ENCODE data around the gene RAP1GAP.

The RAP1GAP gene

DNA sequence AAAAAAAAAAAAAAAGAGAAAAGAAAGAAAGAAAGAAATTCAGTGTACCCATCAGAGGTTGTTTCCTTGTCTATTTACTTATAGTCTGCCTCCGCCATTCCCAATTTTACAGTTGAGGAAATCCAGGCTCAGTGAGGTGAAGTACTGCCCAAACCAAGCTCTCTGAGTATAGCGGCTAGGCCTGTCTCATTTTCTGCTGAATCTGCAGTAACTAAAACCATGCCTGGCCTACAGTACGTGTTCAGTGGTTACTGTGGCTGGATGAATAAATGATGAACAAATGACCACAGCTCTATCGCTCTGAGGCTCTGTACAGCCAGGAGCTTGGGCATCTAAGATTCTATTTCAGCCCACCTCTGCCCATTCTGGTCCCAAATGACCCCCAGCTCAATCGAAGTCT is 24.3 kb downstream of the RAP1GAP start:
- TF ChIP-seq, protein P1, sequence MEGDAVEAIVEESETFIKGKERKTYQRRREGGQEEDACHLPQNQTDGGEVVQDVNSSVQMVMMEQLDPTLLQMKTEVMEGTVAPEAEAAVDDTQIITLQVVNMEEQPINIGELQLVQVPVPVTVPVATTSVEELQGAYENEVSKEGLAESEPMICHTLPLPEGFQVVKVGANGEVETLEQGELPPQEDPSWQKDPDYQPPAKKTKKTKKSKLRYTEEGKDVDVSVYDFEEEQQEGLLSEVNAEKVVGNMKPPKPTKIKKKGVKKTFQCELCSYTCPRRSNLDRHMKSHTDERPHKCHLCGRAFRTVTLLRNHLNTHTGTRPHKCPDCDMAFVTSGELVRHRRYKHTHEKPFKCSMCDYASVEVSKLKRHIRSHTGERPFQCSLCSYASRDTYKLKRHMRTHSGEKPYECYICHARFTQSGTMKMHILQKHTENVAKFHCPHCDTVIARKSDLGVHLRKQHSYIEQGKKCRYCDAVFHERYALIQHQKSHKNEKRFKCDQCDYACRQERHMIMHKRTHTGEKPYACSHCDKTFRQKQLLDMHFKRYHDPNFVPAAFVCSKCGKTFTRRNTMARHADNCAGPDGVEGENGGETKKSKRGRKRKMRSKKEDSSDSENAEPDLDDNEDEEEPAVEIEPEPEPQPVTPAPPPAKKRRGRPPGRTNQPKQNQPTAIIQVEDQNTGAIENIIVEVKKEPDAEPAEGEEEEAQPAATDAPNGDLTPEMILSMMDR (IDR thresholded peaks at IDR 0.05; ENCODE audit: control insufficient read depth, extremely low read depth, insufficient read depth), result no peak
- no peak overlapping the region for H3K4me3 ChIP-seq (ENCODE audit: low read depth, low read length)
- DNase-seq (ENCODE audit: low read depth), result no peak

DNA sequence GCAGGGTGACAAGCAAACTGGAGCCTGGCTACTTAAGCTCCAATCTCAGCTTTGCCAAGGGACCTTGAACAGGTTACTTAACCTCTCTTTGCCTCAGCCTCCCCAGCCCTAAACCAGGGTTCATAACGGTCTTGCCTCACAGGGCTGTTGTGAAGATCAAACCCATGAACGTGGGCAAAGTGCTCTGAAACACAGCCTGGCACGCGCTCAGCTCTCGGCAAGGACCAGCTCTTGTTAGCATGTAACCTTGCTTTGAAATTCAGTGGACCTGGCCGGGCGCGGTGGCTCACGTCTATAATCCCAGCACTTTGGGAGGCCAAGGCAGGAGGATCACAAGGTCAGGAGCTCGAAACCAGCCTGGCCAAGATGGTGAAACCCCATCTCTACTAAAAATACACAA is 24.8 kb downstream of the RAP1GAP start:
- H3K4me3 ChIP-seq (ENCODE audit: low read depth, low read length), result no peak overlapping the region
- TF ChIP-seq, protein P1 (IDR thresholded peaks at IDR 0.05; ENCODE audit: control insufficient read depth, extremely low read depth, insufficient read depth), result no peak
- no peak for DNase-seq (ENCODE audit: low read depth)

DNA sequence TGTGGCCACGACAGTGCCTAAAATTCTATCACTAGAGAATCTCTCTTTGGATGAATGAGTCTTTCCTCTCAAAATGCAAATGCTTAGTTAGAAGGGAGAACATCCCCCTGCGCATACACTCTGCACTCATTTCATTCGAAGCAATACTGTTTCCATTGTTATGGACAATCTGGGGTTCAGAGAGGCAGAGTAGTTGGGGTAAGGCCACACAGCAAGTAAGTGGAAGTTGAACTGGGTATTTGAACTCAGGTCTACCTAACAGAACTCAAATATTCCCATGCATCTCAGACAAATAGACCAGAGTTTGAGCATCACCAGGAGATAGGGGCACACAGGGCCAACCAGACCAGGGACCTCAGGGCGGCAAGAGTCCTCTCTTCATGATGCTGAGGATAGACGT is 25.5 kb downstream of the RAP1GAP start:
- no peak for DNase-seq (ENCODE audit: low read depth)
- TF ChIP-seq, protein P1 (IDR thresholded peaks at IDR 0.05; ENCODE audit: control insufficient read depth, extremely low read depth, insufficient read depth), result no peak
- no peak overlapping the region for H3K4me3 ChIP-seq (ENCODE audit: low read depth, low read length)

DNA sequence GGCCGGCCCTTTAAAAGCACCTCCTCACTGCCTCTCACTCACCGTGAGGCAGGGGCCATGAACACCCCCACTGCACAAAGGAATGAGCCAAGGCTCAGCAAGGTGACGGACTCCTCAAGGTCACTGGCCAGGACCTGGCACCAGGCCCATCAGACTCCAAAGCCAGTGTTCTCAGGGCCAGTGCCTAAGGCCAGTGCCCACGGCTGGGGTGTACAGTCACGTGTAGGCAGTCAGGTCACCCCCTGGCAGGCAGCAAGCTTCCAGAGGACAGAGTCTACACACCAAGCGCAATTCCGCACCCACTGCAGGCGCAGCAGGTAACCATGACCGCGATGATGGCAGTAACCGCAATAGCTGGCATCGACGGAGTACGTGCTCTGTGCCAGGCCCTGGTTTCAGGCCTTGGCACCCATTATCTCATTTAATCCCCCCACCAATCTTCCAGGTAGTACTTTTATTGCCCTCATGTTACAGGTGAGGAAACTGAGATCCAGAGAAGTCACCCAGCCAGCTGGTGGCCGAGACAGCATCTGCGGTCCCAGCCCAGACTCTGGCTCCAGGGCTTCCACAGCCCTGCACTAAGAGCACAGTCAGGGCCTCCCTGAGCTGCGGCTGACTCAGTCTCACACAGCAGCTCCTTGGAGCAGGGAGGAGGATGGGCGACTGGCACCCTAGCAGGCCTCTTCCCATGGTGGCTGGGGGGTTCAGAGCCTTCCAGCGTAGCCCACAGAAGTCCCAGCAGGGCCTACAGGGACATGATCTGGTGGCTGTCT is 27.0 kb downstream of the RAP1GAP start:
- H3K4me3 ChIP-seq (ENCODE audit: low read depth, low read length), result no peak overlapping the region
- TF ChIP-seq, protein P1 (IDR thresholded peaks at IDR 0.05; ENCODE audit: control insufficient read depth, extremely low read depth, insufficient read depth), result no peak
- DNase-seq (ENCODE audit: low read depth), result no peak

DNA sequence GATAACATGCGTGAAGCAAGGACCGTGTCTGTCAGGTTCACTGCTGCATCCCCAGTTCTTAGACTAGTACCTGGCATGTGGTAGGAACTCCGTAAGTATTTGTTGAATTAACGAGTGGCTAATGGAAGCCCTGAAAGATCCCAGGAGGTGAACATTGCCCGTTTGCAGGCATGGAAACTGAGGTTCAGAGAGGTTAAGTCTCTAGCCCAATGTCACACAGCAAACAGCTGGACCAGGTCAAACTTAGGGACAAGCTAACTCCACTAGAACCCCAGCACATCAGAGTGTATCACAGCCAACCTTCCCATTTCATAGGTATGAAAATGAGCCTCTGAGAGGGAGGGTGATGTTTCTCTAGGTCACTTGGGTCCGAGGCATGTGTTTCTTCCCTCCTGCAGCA is 27.6 kb downstream of the RAP1GAP start:
- H3K4me3 ChIP-seq (ENCODE audit: low read depth, low read length), result no peak overlapping the region
- DNase-seq (ENCODE audit: low read depth), result no peak
- TF ChIP-seq, protein P1 (IDR thresholded peaks at IDR 0.05; ENCODE audit: control insufficient read depth, extremely low read depth, insufficient read depth), result no peak

DNA sequence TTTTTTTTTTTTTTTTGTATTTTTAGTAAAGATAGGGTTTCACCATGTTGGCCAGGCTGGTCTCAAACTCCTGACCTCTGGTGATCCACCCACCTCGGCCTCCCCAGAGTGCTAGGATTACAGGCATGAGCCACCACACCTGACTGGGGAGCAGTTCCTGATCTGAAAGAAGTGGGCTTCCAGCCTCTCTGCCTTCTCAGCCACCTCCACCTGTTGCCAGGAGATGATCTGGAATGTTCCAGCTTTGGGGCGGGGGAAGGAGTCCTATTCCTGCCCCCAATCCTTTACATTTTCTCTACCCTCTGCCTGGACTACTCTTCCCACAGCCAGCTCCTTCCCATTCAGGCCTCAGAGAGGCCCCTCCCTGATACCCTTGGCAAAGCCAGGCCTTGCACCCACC is 28.1 kb downstream of the RAP1GAP start:
- TF ChIP-seq, protein P1 (IDR thresholded peaks at IDR 0.05; ENCODE audit: control insufficient read depth, extremely low read depth, insufficient read depth), result no peak
- no peak for DNase-seq (ENCODE audit: low read depth)
- no peak overlapping the region for H3K4me3 ChIP-seq (ENCODE audit: low read depth, low read length)

DNA sequence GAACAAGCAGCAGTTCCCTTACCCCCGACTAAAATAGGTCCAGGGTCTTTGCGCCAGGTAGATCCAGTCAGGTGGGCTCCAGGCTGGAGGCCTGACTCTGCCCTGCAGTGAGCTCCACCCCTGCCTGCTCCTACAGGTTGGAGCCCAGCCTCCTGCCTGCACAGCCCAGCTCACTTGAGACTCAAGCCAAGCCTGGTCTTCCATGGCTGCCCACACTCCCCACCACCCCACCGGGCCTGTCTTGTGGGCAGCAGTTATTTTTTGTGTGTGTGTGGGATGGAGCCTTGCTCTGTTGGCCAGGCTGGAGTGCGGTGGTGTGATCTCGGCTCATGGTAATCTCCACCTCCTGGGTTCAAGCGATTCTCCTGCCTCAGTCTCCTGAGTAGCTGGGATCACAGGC is 28.5 kb downstream of the RAP1GAP start:
- DNase-seq (ENCODE audit: low read depth), result no peak
- H3K4me3 ChIP-seq (ENCODE audit: low read depth, low read length), result no peak overlapping the region
- TF ChIP-seq, protein P1 (IDR thresholded peaks at IDR 0.05; ENCODE audit: control insufficient read depth, extremely low read depth, insufficient read depth), result no peak
